HG02943 (cell line): ENCODE data around the gene ZNF205.
"Not testable (repeated sequence)": the region's sequence is repeated elsewhere in the genome, so short reads cannot be mapped to it uniquely, and the experiment has no call there.

ENCODE experiments used
- ATAC-seq: cut with Tn5 transposase; IDR thresholded peaks from one replicate; pipeline ENCODE4 v1.9.1; 2021; ENCODE audit warnings: mild to moderate bottlenecking, low read depth, moderate library complexity; ENCODE audit not compliant: unreplicated experiment

Gene ZNF205

GRCh38 chr16:3165111-3165822 lies 52.9 kb downstream of the ZNF205 start:
- no peak for ATAC-seq

GRCh38 chr16:3166505-3166886 lies 54.1 kb downstream of the ZNF205 start:
- no peak for ATAC-seq

- not testable (repeated sequence) for ATAC-seq
Measured at GRCh38 chr16:3168729-3169128, 56.3 kb downstream of the ZNF205 start.
